Panc1 (cell line): ENCODE measurements around the gene DRAM1.

ENCODE experiments used
- POLR2AphosphoS5 ChIP-seq: IDR thresholded peaks from 2 replicates; pipeline ENCODE4 v1.6.1; 2012; ENCODE audit warnings: mild to moderate bottlenecking, low read depth, low read length, moderate library complexity
- TCF7L2 ChIP-seq: IDR thresholded peaks from 2 replicates; pipeline ENCODE4 v1.6.1; 2011; ENCODE audit warnings: mild to moderate bottlenecking, low read depth, low read length, inconsistent platforms
- TF ChIP-seq, protein P1 (sequence below): fragments of 450-650 bp; IDR thresholded peaks from 2 replicates; pipeline ENCODE4 v1.5.1; 2017; ENCODE audit warnings: mild to moderate bottlenecking

- TF ChIP-seq, protein P1, sequence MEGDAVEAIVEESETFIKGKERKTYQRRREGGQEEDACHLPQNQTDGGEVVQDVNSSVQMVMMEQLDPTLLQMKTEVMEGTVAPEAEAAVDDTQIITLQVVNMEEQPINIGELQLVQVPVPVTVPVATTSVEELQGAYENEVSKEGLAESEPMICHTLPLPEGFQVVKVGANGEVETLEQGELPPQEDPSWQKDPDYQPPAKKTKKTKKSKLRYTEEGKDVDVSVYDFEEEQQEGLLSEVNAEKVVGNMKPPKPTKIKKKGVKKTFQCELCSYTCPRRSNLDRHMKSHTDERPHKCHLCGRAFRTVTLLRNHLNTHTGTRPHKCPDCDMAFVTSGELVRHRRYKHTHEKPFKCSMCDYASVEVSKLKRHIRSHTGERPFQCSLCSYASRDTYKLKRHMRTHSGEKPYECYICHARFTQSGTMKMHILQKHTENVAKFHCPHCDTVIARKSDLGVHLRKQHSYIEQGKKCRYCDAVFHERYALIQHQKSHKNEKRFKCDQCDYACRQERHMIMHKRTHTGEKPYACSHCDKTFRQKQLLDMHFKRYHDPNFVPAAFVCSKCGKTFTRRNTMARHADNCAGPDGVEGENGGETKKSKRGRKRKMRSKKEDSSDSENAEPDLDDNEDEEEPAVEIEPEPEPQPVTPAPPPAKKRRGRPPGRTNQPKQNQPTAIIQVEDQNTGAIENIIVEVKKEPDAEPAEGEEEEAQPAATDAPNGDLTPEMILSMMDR: no peak
- TF ChIP-seq POLR2AphosphoS5 (no peak), TCF7L2 (no peak)
These were observed 38.6 kb upstream of the DRAM1 start for GRCh38 chr12:101838628-101839323.
